CD4-positive, alpha-beta T cell (primary cell): ENCODE measurements around the gene TNIK. TPM values are rescaled to one million over a fixed set of nuclear protein-coding genes. Genes with fewer than 3 reads are reported as not detected.

Experiments
- ATAC-seq: fragments of 200-7000 bp; cut with Tn5 transposase; one replicate; pipeline ENCODE4 v1.10.0; 2022; ENCODE audit warnings: mild to moderate bottlenecking; ENCODE audit not compliant: poor library complexity
- CTCF ChIA-PET: fragments of 350-600 bp; sonication (Branson Sonifier 250); formaldehyde crosslinking; loops from one replicate; lab custom pipeline; 2021; ENCODE audit warnings: antibody characterized with exemption, inconsistent platforms; lab: Charles Lee
- POLR2A ChIA-PET: fragments of 350-600 bp; sonication (Branson Sonifier 250); formaldehyde crosslinking; loops from one replicate; lab custom pipeline; 2021; ENCODE audit warnings: antibody characterized with exemption, inconsistent platforms; lab: Charles Lee
- DNase-seq, 14 experiments: peaks; one replicate each; pipeline ENCODE4 v3.0.0-alpha.2; 2013 to 2020; ENCODE audit warnings: mixed read lengths in 2 of 14
- H3K27ac ChIP-seq, 2 donors: one replicate each; pipeline versions ENCODE4 v1.5.1 to v1.7.0; 2013; ENCODE audit warnings: low read length in 2 of 2, low read depth in 1 of 2, mild to moderate bottlenecking in 1 of 2
- H3K27me3 ChIP-seq, 2 experiments: 1 replicate in 1 of 2; 2 replicates in 1 of 2; pipeline versions ENCODE4 v1.6.1 to v1.7.0; 2013; ENCODE audit warnings: low read length in 2 of 2, control low read depth in 1 of 2, mild to moderate bottlenecking in 1 of 2, moderate library complexity in 1 of 2; ENCODE audit not compliant: insufficient read depth in 2 of 2, control insufficient read depth in 1 of 2
- H3K36me3 ChIP-seq: one replicate; pipeline ENCODE4 v1.6.1; 2013; ENCODE audit warnings: low read length, control low read depth; ENCODE audit not compliant: insufficient read depth
- H3K4me1 ChIP-seq: one replicate; pipeline ENCODE4 v1.6.1; 2013; ENCODE audit warnings: low read length, control low read depth; ENCODE audit not compliant: insufficient read depth
- H3K4me3 ChIP-seq: one replicate; pipeline ENCODE4 v1.5.1; 2013; ENCODE audit warnings: mild to moderate bottlenecking, low read length, moderate library complexity
- H3K9me3 ChIP-seq, 2 experiments: 1 replicate in 1 of 2; 2 replicates in 1 of 2; pipeline versions ENCODE4 v1.6.1 to v1.7.0; 2013; ENCODE audit warnings: low read length in 2 of 2, mild to moderate bottlenecking in 2 of 2, control low read depth in 1 of 2, moderate library complexity in 1 of 2; ENCODE audit not compliant: control insufficient read depth in 1 of 2, insufficient read depth in 1 of 2
- H3K27ac Mint-ChIP-seq: one replicate; pipeline ENCODE4 v1.8.0; 2020; ENCODE audit warnings: mixed read lengths
- H3K27me3 Mint-ChIP-seq: one replicate; pipeline ENCODE4 v1.8.0; 2021; ENCODE audit warnings: mixed read lengths
- H3K36me3 Mint-ChIP-seq: one replicate; pipeline ENCODE4 v1.8.0; 2021; ENCODE audit warnings: low read depth, mixed read lengths
- H3K4me1 Mint-ChIP-seq: one replicate; pipeline ENCODE4 v1.8.0; 2021; ENCODE audit warnings: low read depth, mixed read lengths
- H3K4me3 Mint-ChIP-seq: one replicate; pipeline ENCODE4 v1.8.0; 2020; ENCODE audit warnings: mild to moderate bottlenecking, mixed read lengths
- H3K9me3 Mint-ChIP-seq: one replicate; pipeline ENCODE4 v1.8.0; 2020; ENCODE audit warnings: mixed read lengths
- CTCF ChIP-seq: fragments of 200-600 bp; IDR thresholded peaks from one replicate; pipeline ENCODE4 v1.8.0; 2022; ENCODE audit warnings: antibody characterized with exemption, mild to moderate bottlenecking
- intact Hi-C, 2 experiments: fragments of 100-400 bp; cut with DNase I in 1 of 2; cut with micrococcal nuclease in 1 of 2; formaldehyde crosslinking; loops; one replicate each; pipeline versions ENCODE4 v1.15.1 to v1.9.0; 2023 to 2025; cut with DNase I, micrococcal nuclease
- total RNA-seq, 174 experiments: library from RNA in 2 of 174; stranded (reverse) in 2 of 174; gene quantifications; one replicate each; pipeline ENCODE4 v1.2.3 and lab custom pipeline; 2021 to 2026

The TNIK gene
- total RNA-seq, 2 experiments from 2014 or later: 71.0 to 78.3 TPM

GRCh38 chr3:171046760-171047159, 413.4 kb downstream of the TNIK start:
- H3K4me3 Mint-ChIP-seq: no peak overlapping the region
- H3K27me3 Mint-ChIP-seq: peaks cover 17% of the 10 kb centered on the region
- no peaks in the 10 kb centered on the region for H3K4me1 ChIP-seq
- TF ChIP-seq CTCF: no peak
- DNase-seq: no peak
- ChIA-PET POLR2A (no interaction called here), CTCF (no interaction called here)
- H3K4me3 ChIP-seq: no peak overlapping the region
- no peaks in the 10 kb centered on the region for H3K4me1 Mint-ChIP-seq
- no peaks in the 10 kb centered on the region for H3K36me3 Mint-ChIP-seq
- intact Hi-C loops: no loop called here
- ATAC-seq: no peak
- no peaks in the 10 kb centered on the region for H3K36me3 ChIP-seq
- no peak overlapping the region for H3K27ac Mint-ChIP-seq
- H3K27ac ChIP-seq: no peak overlapping the region
- H3K27me3 ChIP-seq: peaks cover 0 to 5% of the 10 kb centered on the region in 2 experiments
- no peaks in the 10 kb centered on the region for H3K9me3 ChIP-seq
- no peaks in the 10 kb centered on the region for H3K9me3 Mint-ChIP-seq

- intact Hi-C loops: no loop called here
- Mint-ChIP-seq H3K4me1 (no peaks in the 10 kb centered on the region), H3K27me3 (peaks cover 24% of the 10 kb centered on the region), H3K4me3 (no peak overlapping the region), H3K9me3 (no peaks in the 10 kb centered on the region), H3K36me3 (no peaks in the 10 kb centered on the region), H3K27ac (no peak overlapping the region)
- H3K27ac ChIP-seq: no peak overlapping the region
- H3K27me3 ChIP-seq: peaks cover 0 to 5% of the 10 kb centered on the region in 2 experiments
- ChIA-PET POLR2A (no interaction called here), CTCF (no interaction called here)
- no peaks in the 10 kb centered on the region for H3K4me1 ChIP-seq
- TF ChIP-seq CTCF: no peak
- H3K4me3 ChIP-seq: no peak overlapping the region
- H3K36me3 ChIP-seq: no peaks in the 10 kb centered on the region
- H3K9me3 ChIP-seq: no peaks in the 10 kb centered on the region
- DNase-seq (no peak), ATAC-seq (no peak)
These were observed 415.1 kb downstream of the TNIK start for GRCh38 chr3:171044835-171045793.

GRCh38 chr3:171044384-171044783, 415.8 kb downstream of the TNIK start:
- Mint-ChIP-seq H3K4me1 (no peaks in the 10 kb centered on the region), H3K27ac (no peak overlapping the region), H3K36me3 (no peaks in the 10 kb centered on the region), H3K9me3 (no peaks in the 10 kb centered on the region), H3K4me3 (no peak overlapping the region), H3K27me3 (peaks cover 25% of the 10 kb centered on the region)
- ChIA-PET CTCF (no interaction called here), POLR2A (no interaction called here)
- H3K4me1 ChIP-seq: no peaks in the 10 kb centered on the region
- H3K4me3 ChIP-seq: no peak overlapping the region
- no peaks in the 10 kb centered on the region for H3K36me3 ChIP-seq
- DNase-seq (no peak), ATAC-seq (no peak)
- H3K27me3 ChIP-seq: peaks cover 0 to 5% of the 10 kb centered on the region in 2 experiments
- H3K9me3 ChIP-seq: no peaks in the 10 kb centered on the region
- no peak overlapping the region for H3K27ac ChIP-seq
- no peak for TF ChIP-seq CTCF
- intact Hi-C loops: no loop called here
